ENCODE measurements around the gene MALRD1.

MALRD1 gene

DNA sequence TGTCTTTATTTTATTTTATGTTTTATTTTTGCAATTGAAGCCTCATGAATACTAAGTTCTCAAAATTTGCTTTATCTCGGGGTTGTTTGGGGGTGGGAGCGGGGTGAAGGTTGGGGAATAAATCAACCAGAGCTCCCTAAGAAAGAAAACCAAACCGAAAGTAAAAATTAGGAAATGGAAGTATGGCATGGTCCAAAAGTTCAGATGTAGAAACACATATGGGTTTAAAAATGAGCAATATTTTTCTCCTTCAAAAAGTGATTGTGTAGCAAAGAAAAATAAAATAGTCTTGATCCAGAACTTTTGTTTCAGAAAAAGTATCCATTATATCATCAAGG, 590.3 kb downstream of the MALRD1 start:
- DNase-seq, result no peak
- H3K4me1 Mint-ChIP-seq, result peaks cover 2 to 8% of the 10 kb centered on the region in 2 donors
- no peaks in the 10 kb centered on the region for H3K27me3 Mint-ChIP-seq
- H3K9me3 Mint-ChIP-seq, result no peaks in the 10 kb centered on the region
- no peak for ATAC-seq (replicated peaks)
- H3K4me3 Mint-ChIP-seq, result peak overlapping the region; percentile 50 to 72
- no peak overlapping the region for H3K27ac Mint-ChIP-seq
- no peaks in the 10 kb centered on the region for H3K36me3 Mint-ChIP-seq

DNA sequence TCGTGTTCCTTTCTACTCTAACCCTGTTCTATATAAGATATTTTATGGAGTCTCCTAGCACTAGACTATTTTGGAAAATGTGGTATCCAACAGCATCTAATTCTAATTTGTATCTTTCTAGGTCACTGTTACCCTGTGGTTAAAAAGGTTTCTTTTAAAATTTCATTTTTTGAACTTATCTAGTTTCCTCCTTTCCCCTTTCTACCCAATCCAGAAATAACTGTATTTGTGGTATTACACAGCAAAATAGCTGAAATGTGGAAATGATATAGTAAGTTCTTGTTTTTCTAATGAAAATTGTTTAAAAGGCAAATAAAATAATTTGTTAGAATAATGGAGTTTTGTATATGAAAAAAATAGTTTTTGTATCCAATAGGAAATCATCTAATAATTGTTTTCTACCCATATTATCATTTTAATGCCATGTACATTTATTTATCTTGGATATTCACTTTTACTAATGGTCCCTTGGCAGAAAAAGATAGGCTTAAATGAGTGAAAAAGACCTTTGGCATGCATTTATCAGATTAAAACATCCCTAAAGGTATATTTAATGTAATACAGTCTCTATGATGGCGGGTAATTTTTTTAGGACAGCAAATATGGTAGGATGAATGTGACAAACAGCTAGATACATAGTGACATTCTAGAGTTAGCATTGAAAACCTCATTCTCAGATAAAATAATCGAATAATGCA, 592.1 kb downstream of the MALRD1 start:
- Mint-ChIP-seq H3K36me3 (no peaks in the 10 kb centered on the region), H3K9me3 (no peaks in the 10 kb centered on the region), H3K27me3 (no peaks in the 10 kb centered on the region), H3K27ac (no peak overlapping the region), H3K4me1 (peaks cover 2 to 8% of the 10 kb centered on the region in 2 donors), H3K4me3 (no peak overlapping the region)
- DNase-seq (no peak), ATAC-seq (replicated peaks) (no peak)

DNA sequence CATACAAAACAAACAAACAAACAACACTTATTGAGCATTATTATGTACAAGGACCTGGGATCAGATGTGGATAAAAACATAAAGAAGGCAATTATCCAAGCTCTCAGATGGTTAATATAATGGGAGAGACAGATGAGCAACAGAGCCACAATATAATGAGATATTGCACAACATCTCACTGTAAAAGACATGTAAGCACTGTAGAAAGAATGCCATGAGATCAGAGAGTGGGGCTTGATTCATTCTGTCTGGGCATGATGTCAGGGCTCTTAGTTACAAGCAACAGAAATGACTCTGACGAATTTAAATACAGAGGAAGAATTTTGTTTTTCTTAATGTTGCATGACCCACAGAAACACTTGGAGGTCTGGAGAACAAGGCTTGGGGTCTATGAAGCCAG, 602.9 kb downstream of the MALRD1 start:
- H3K36me3 Mint-ChIP-seq, result no peaks in the 10 kb centered on the region
- H3K27ac Mint-ChIP-seq, result no peak overlapping the region
- no peaks in the 10 kb centered on the region for H3K4me1 Mint-ChIP-seq
- no peak overlapping the region for H3K4me3 Mint-ChIP-seq
- H3K27me3 Mint-ChIP-seq, result no peaks in the 10 kb centered on the region
- peaks cover 3 to 4% of the 10 kb centered on the region in 2 donors for H3K9me3 Mint-ChIP-seq
- ATAC-seq (replicated peaks) (no peak), DNase-seq (no peak)

DNA sequence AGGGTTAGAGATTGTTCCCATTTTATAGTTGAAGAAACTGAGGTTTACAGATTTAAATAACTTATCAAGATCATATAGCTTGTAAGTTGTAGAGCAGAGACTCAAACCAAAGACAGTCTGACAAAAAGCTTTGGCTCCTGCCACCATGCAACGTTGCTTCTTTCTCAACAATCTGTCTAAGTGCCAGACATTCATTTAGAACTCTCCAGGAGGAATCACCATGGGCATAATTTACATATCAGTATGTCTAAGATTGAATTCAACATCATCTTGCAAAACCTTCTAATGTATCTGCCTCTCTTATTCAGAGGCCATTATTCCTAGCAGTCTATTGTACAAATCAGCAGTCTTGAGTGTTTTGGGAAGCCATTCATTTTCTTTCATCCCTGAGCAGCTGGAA, 604.1 kb downstream of the MALRD1 start:
- H3K4me1 Mint-ChIP-seq, result no peaks in the 10 kb centered on the region
- no peak for DNase-seq
- no peak overlapping the region for H3K27ac Mint-ChIP-seq

DNA sequence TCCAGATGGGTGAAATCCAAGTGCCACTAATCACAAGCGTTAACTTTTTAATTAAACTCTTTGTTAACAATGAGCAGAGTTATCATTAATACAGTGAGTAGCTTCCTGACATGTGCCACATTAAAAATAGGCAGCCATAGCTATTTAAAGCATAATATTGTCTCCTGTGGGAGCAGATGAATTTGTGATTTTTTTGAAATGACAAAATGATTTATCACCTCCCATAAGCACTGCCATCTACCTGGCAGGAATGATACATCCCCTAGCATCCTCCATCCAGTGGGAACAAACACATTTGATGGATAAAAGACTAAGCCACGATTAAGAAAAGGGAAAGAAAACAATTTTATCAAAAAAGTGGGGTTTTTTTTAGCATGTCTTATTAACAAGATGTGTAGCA, 605.3 kb downstream of the MALRD1 start:
- H3K4me3 Mint-ChIP-seq, result no peak overlapping the region
- no peak for ATAC-seq (replicated peaks)
- H3K9me3 Mint-ChIP-seq, result peaks cover 3 to 4% of the 10 kb centered on the region in 2 donors
- H3K27me3 Mint-ChIP-seq, result no peaks in the 10 kb centered on the region
- no peak overlapping the region for H3K27ac Mint-ChIP-seq
- no peaks in the 10 kb centered on the region for H3K4me1 Mint-ChIP-seq
- H3K36me3 Mint-ChIP-seq, result no peaks in the 10 kb centered on the region
- no peak for DNase-seq

More for the DNA sequence above, 604.1 kb downstream of the MALRD1 start:
- Mint-ChIP-seq H3K36me3 (no peaks in the 10 kb centered on the region), H3K4me3 (no peak overlapping the region), H3K27me3 (no peaks in the 10 kb centered on the region), H3K9me3 (peaks cover 3 to 4% of the 10 kb centered on the region in 2 donors)
- ATAC-seq (replicated peaks), result no peak

- ATAC-seq (replicated peaks), result no peak
- H3K27ac Mint-ChIP-seq, result no peak overlapping the region
- no peak for DNase-seq
- peaks cover 1 to 4% of the 10 kb centered on the region in 2 donors for H3K9me3 Mint-ChIP-seq
- no peaks in the 10 kb centered on the region for H3K4me1 Mint-ChIP-seq
- no peaks in the 10 kb centered on the region for H3K27me3 Mint-ChIP-seq
- no peak overlapping the region for H3K4me3 Mint-ChIP-seq
- H3K36me3 Mint-ChIP-seq, result no peaks in the 10 kb centered on the region
Measured at GRCh38 chr10:19654576-19654975, 606.0 kb downstream of the MALRD1 start.

DNA sequence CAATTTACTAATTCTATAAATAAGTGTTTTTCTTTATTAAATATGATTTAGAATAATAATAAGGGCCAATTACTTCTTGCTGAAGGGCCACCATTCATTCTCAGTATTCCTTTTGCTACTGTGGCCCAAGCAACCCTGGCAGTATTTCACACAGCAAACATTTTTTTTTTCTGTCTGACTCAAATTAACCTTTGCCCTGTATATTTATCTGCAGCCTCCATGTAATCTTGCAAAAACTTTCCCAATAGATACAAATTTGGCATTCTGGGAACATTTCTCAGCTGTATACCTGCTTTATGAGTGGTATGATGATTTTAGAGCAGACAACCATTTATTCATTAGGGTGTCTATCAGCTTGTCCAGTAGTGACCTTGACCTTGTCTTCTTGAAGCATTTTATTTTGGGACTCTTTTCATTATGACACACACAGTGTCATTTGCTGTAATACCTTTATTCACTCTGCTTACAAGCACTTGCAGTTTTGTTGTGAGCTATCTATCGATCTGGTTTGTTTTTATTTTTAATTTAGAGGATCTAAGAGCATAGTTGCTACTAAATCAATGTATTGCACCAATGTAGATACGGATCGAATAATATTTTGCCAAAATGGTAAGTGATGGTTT, 607.9 kb downstream of the MALRD1 start:
- Mint-ChIP-seq H3K4me1 (no peaks in the 10 kb centered on the region), H3K4me3 (no peak overlapping the region), H3K36me3 (no peaks in the 10 kb centered on the region), H3K27ac (no peak overlapping the region), H3K27me3 (no peaks in the 10 kb centered on the region), H3K9me3 (peaks cover 0 to 3% of the 10 kb centered on the region in 2 donors)
- DNase-seq (no peak), ATAC-seq (replicated peaks) (no peak)

DNA sequence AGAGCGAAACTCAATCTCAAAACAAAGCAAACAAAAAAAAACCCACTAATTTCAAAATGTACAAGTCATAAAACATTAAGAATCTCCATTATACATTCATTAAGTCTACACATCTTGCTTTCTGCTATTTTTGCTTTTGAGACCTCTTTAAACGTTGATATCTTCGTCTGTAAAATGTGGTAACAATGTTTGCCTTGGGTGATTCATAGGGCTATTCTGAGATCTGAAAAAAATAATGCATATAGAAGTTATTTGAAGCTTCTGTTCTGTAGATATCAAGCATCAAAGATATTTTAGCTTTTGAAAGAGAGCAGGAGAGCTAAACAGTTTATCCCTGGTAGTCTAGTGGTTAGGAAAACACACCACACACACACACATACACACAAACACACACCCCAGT, 609.5 kb downstream of the MALRD1 start:
- Mint-ChIP-seq H3K27me3 (no peaks in the 10 kb centered on the region), H3K9me3 (no peaks in the 10 kb centered on the region), H3K4me1 (no peaks in the 10 kb centered on the region), H3K4me3 (no peak overlapping the region), H3K27ac (no peak overlapping the region), H3K36me3 (no peaks in the 10 kb centered on the region)
- ATAC-seq (replicated peaks) (no peak), DNase-seq (no peak)

GRCh38 chr10:19658622-19659233, 610.1 kb downstream of the MALRD1 start:
- Mint-ChIP-seq H3K4me3 (no peak overlapping the region), H3K9me3 (no peaks in the 10 kb centered on the region), H3K27ac (no peak overlapping the region), H3K36me3 (no peaks in the 10 kb centered on the region), H3K4me1 (no peaks in the 10 kb centered on the region), H3K27me3 (no peaks in the 10 kb centered on the region)
- DNase-seq, result no peak
- ATAC-seq (replicated peaks), result no peak

- Mint-ChIP-seq H3K4me1 (no peaks in the 10 kb centered on the region), H3K27me3 (no peaks in the 10 kb centered on the region), H3K36me3 (no peaks in the 10 kb centered on the region), H3K27ac (no peak overlapping the region), H3K9me3 (no peaks in the 10 kb centered on the region), H3K4me3 (no peak overlapping the region)
- ATAC-seq (replicated peaks) (no peak), DNase-seq (no peak)
Measured at GRCh38 chr10:19659920-19660655, 611.5 kb downstream of the MALRD1 start.

GRCh38 chr10:19663344-19663743, 614.7 kb downstream of the MALRD1 start:
- Mint-ChIP-seq H3K4me1 (no peaks in the 10 kb centered on the region), H3K27me3 (no peaks in the 10 kb centered on the region), H3K36me3 (no peaks in the 10 kb centered on the region), H3K4me3 (no peak overlapping the region), H3K27ac (no peak overlapping the region), H3K9me3 (peaks cover 0 to 4% of the 10 kb centered on the region in 2 donors)
- DNase-seq (no peak), ATAC-seq (replicated peaks) (no peak)

DNA sequence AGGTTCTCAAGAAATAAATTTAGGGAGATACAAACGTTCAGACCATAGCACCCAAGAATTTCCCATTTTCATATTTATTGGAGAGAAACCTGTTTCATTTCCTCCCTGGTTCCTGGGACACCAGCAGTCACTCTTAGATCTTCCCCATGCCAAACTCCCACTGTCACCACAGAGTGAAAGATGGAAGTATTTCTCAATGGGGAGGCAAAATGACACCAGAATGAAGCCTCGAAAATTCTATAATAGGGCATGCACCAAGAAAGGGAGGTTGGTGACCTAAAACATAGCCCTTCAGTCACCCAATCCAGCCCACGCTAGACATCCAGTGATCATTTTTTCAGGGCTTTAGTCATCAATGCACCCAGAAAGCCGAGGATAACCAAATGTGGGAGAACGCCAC, 619.5 kb downstream of the MALRD1 start:
- no peak for ATAC-seq (replicated peaks)
- Mint-ChIP-seq H3K4me1 (no peaks in the 10 kb centered on the region), H3K27me3 (no peaks in the 10 kb centered on the region), H3K36me3 (no peaks in the 10 kb centered on the region), H3K9me3 (peaks cover 0 to 4% of the 10 kb centered on the region in 2 donors), H3K27ac (no peak overlapping the region), H3K4me3 (no peak overlapping the region)
- DNase-seq, result no peak

DNA sequence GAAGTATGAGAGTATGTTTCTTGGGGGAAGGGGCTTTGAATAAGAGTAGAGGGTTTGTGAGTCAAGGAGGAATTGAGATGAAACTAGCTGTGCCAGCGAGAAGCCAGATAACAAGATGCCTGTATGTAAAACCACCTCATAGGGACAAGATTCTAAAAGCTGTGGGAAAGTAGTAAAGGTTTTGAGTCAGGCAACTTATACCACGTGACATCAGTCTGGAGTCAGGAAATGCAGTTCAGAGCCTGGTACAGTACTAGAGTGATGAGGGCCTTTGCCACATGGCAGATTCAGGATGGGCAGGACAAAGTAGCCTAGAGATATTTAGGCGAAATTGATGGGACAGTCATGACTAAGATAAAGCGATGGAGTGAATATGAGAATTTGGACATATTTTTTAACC, 627.5 kb downstream of the MALRD1 start:
- no peak overlapping the region for H3K4me3 Mint-ChIP-seq
- H3K27me3 Mint-ChIP-seq, result no peaks in the 10 kb centered on the region
- no peaks in the 10 kb centered on the region for H3K36me3 Mint-ChIP-seq
- DNase-seq (no peak), ATAC-seq (replicated peaks) (no peak)
- H3K4me1 Mint-ChIP-seq, result no peaks in the 10 kb centered on the region
- no peak overlapping the region for H3K27ac Mint-ChIP-seq
- peaks cover 2 to 12% of the 10 kb centered on the region in 2 donors for H3K9me3 Mint-ChIP-seq

DNA sequence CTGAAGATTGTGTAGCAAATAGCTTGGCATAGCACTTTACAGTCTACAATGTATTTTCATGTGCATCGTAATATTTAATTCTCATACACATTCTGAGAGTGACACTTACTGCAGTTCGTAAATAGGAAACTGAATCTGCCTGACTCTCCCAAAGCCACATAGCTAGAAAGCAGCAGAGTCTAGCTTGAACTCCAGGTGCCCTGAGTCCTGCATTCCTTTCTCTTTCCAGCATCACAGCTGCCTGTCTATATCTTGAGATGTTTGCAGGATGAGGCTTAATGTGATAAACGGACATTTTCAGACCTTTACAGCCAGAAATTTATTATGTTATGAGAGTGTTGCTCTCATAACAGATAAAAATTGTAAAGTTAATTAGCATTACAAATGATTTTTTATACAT, 634.8 kb downstream of the MALRD1 start:
- no peak overlapping the region for H3K27ac Mint-ChIP-seq
- H3K27me3 Mint-ChIP-seq, result no peaks in the 10 kb centered on the region
- H3K4me3 Mint-ChIP-seq, result no peak overlapping the region

DNA sequence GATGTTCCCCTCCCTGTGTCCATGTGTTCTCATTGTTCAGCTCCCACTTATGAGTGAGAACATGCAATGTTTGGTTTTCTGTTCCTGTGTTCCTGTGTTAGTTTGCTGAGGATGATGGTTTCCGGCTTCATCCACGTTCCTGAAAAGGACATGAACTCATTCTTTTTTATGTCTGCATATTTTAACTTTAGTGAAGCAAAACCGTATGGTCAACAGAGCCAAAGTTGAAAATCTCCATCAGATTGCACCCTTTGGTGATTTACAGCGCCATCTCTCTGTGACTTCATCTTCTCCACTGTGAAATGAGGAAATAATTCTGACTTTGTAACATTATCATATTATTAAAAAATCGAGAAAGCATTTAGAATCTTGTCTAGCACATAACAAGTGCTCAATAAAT, 635.4 kb downstream of the MALRD1 start:
- Mint-ChIP-seq H3K9me3 (peaks cover 4 to 7% of the 10 kb centered on the region in 2 donors), H3K27ac (no peak overlapping the region), H3K4me3 (no peak overlapping the region), H3K36me3 (no peaks in the 10 kb centered on the region), H3K4me1 (no peaks in the 10 kb centered on the region), H3K27me3 (no peaks in the 10 kb centered on the region)
- no peak for ATAC-seq (replicated peaks)
- no peak for DNase-seq

More for the DNA sequence above, 634.8 kb downstream of the MALRD1 start:
- Mint-ChIP-seq H3K9me3 (peaks cover 4 to 7% of the 10 kb centered on the region in 2 donors), H3K4me1 (no peaks in the 10 kb centered on the region), H3K36me3 (no peaks in the 10 kb centered on the region)
- no peak for ATAC-seq (replicated peaks)
- no peak for DNase-seq

Measured in stimulated activated naive B cell treated with anti-CD40 and anti-IgM and Interleukin-4, amounts not matched to agents 10 μg/mL and 1 μg/mL and 100 μg/mL, for 72 hours (primary cell).